Measurements from ENCODE around the gene OBSCN. TPM values are rescaled to one million over a fixed set of nuclear protein-coding genes. Genes with fewer than 3 reads are reported as not detected.
A peak's percentile ranks its signal among the peaks of the same experiment; 100 is the strongest.

The OBSCN gene
- total and polyA plus RNA-seq, 11 donors, result 155 to 524 (median 354) TPM

GRCh38 chr1:228356897-228357680 lies 149.2 kb downstream of the OBSCN start:
- H3K4me3 ChIP-seq, result no peak overlapping the region
- peak overlapping the region in 1 of 12 donors; percentile 55 for H3K27ac ChIP-seq
- no peaks in the 10 kb centered on the region for H3K9me3 ChIP-seq
- peaks cover 0 to 37% (median 14%) of the 10 kb centered on the region in 9 donors for H3K36me3 ChIP-seq
- no peak for DNase-seq
- H3K27me3 ChIP-seq, result no peaks in the 10 kb centered on the region
- ATAC-seq, result no peak
- WGBS, 4 donors, result 76 to 79% (median 78%) methylated on average over 8 of the region's 8 CpGs
- peaks cover 0 to 14% (median 0%) of the 10 kb centered on the region in 12 donors for H3K4me1 ChIP-seq
- TF ChIP-seq CTCF (IDR thresholded peaks at IDR 0.05) (no peak), POLR2A (IDR thresholded peaks at IDR 0.05) (no peak)
- intact Hi-C loops (cut with DNase I), result no loop called here

GRCh38 chr1:228358039-228358763 lies 150.4 kb downstream of the OBSCN start:
- Histone ChIP-seq H3K27me3 (no peaks in the 10 kb centered on the region), H3K9me3 (no peaks in the 10 kb centered on the region), H3K4me1 (peaks cover 0 to 14% (median 0%) of the 10 kb centered on the region in 12 donors), H3K36me3 (peaks cover 0 to 27% (median 6%) of the 10 kb centered on the region in 9 donors), H3K27ac (peak overlapping the region in 10 of 12 donors; percentile 31 to 95 (median 61)), H3K4me3 (no peak overlapping the region)
- DNase-seq (peak in 1 of 5 donors; percentile 15), ATAC-seq (peak; percentile 0 to 9 (median 0))
- 35 to 53% (median 46%) methylated on average over 4 of the region's 4 CpGs for WGBS, 4 donors
- intact Hi-C loops (cut with DNase I), result no loop called here
- TF ChIP-seq CTCF (IDR thresholded peaks at IDR 0.05), result no peak

- TF ChIP-seq POLR2A (IDR thresholded peaks at IDR 0.05) (peak in 1 of 2 donors; percentile 13), CTCF (IDR thresholded peaks at IDR 0.05) (no peak)
- Histone ChIP-seq H3K4me1 (peaks cover 0 to 16% (median 0%) of the 10 kb centered on the region in 12 donors), H3K27me3 (no peaks in the 10 kb centered on the region), H3K36me3 (peaks cover 0 to 25% (median 6%) of the 10 kb centered on the region in 9 donors), H3K9me3 (no peaks in the 10 kb centered on the region), H3K4me3 (no peak overlapping the region), H3K27ac (peak overlapping the region in 10 of 12 donors; percentile 31 to 95 (median 61))
- ATAC-seq, result peak; percentile 16 to 49 (median 36)
- peak in 2 of 5 donors; percentile 70 to 75 for DNase-seq
- intact Hi-C loops (cut with DNase I), result no loop called here
- WGBS, 4 donors, result 51 to 74% (median 66%) methylated on average over 17 to 19 of the region's 19 CpGs
Observed at GRCh38 chr1:228358764-228359612, 151.1 kb downstream of the OBSCN start.

Data from heart left ventricle (tissue), 16 donors.